Stimulated activated CD4-positive, alpha-beta T cell treated with anti-CD3 and anti-CD28 coated beads, Interleukin-15, amount 100 ng/mL, for 24 hours (primary cell): Measurements from ENCODE around the gene LAPTM4A.
A peak's percentile ranks its signal among the peaks of the same experiment; 100 is the strongest.
"Not testable (repeated sequence)": the region's sequence is repeated elsewhere in the genome, so short reads cannot be mapped to it uniquely, and the experiment has no call there.

Source experiments
- DNase-seq: peaks from one replicate; pipeline ENCODE4 v3.0.0-alpha.2; 2020

Gene LAPTM4A

GRCh38 chr2:20051532-20052228, at the start of gene LAPTM4A:
LAPTM4A (minus strand) TSS chr2:20051628; CDS start chr2:20051520, 108 bp downstream.
- DNase-seq, result peak; percentile 97

- no peak for DNase-seq
These were observed 49.3 kb upstream of the LAPTM4A start for GRCh38 chr2:20100711-20101110.

GRCh38 chr2:20099780-20100179, 48.4 kb upstream of the LAPTM4A start:
- DNase-seq, result no peak

- peak; percentile 85 for DNase-seq
These were observed 46.7 kb upstream of the LAPTM4A start for GRCh38 chr2:20097889-20098714.

- DNase-seq, result no peak
These were observed 44.0 kb upstream of the LAPTM4A start for GRCh38 chr2:20095469-20095868.

GRCh38 chr2:20094955-20095354, 43.5 kb upstream of the LAPTM4A start:
- DNase-seq, result no peak

GRCh38 chr2:20094142-20094755, 42.8 kb upstream of the LAPTM4A start:
- no peak for DNase-seq

GRCh38 chr2:20093263-20094141, 42.1 kb upstream of the LAPTM4A start:
- no peak for DNase-seq

GRCh38 chr2:20092901-20093235, 41.4 kb upstream of the LAPTM4A start:
- no peak for DNase-seq

GRCh38 chr2:20092226-20092900, 40.9 kb upstream of the LAPTM4A start:
- DNase-seq, result no peak

- DNase-seq, result no peak
These were observed 40.0 kb upstream of the LAPTM4A start for GRCh38 chr2:20091305-20091991.

- no peak for DNase-seq
These were observed 38.5 kb upstream of the LAPTM4A start for GRCh38 chr2:20089715-20090464.

GRCh38 chr2:20085909-20086308, 34.5 kb upstream of the LAPTM4A start:
- DNase-seq, result not testable (repeated sequence)

- not testable (repeated sequence) for DNase-seq
These were observed 31.4 kb upstream of the LAPTM4A start for GRCh38 chr2:20082812-20083211.

GRCh38 chr2:20081841-20082240, 30.4 kb upstream of the LAPTM4A start:
- DNase-seq, result no peak

- DNase-seq, result no peak
These were observed 29.5 kb upstream of the LAPTM4A start for GRCh38 chr2:20080839-20081415.

GRCh38 chr2:20080428-20080827, 29.0 kb upstream of the LAPTM4A start:
- DNase-seq, result no peak

GRCh38 chr2:20079546-20080115, 28.2 kb upstream of the LAPTM4A start:
- DNase-seq, result no peak

- DNase-seq, result no peak
These were observed 26.0 kb upstream of the LAPTM4A start for GRCh38 chr2:20077411-20077940.

- no peak for DNase-seq
These were observed 25.3 kb upstream of the LAPTM4A start for GRCh38 chr2:20076757-20077156.
